ENCODE results near the gene DLEC1. TPM values are rescaled to one million over a fixed set of nuclear protein-coding genes. Genes with fewer than 3 reads are reported as not detected.

The DLEC1 gene
- polyA plus RNA-seq, 2 of the 4 experiments (the other 2 are of a cell fraction): 0.10 TPM; not detected in 1

GRCh38 chr3:38088126-38089078 is 49.4 kb downstream of the DLEC1 start:
- Histone ChIP-seq H3K9me3 (no peaks in the 10 kb centered on the region), H3K4me1 (no peaks in the 10 kb centered on the region), H3K27ac (no peak overlapping the region), H3K4me3 (no peak overlapping the region), H3K4me2 (no peak overlapping the region)
- FAIRE-seq: no peak
- no peak for DNase-seq (ENCODE audit: low read depth in 1 of 2, low spot score in 1 of 2)
- ChIA-PET CTCF (interaction anchor here (1.1 kb wide), 1 partner anchor 903 kb away, joined by 3 read pairs; no protein-coding TSS in a partner anchor), POLR2A (no interaction called here)
- TF ChIP-seq, protein P1, sequence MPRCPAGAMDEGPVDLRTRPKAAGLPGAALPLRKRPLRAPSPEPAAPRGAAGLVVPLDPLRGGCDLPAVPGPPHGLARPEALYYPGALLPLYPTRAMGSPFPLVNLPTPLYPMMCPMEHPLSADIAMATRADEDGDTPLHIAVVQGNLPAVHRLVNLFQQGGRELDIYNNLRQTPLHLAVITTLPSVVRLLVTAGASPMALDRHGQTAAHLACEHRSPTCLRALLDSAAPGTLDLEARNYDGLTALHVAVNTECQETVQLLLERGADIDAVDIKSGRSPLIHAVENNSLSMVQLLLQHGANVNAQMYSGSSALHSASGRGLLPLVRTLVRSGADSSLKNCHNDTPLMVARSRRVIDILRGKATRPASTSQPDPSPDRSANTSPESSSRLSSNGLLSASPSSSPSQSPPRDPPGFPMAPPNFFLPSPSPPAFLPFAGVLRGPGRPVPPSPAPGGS (IDR thresholded peaks at IDR 0.05): no peak
- TF ChIP-seq FOXS1 (CRISPR knock-in tag; IDR thresholded peaks at IDR 0.05) (no peak), HOXB5 (CRISPR knock-in tag; IDR thresholded peaks at IDR 0.05) (no peak), RARB (CRISPR knock-in tag; IDR thresholded peaks at IDR 0.05) (no peak), TP53 (CRISPR knock-in tag; IDR thresholded peaks at IDR 0.05) (no peak), CHD4 (IDR thresholded peaks at IDR 0.05; ENCODE audit: borderline replicate concordance) (no peak), MYC (IDR thresholded peaks at IDR 0.05; ENCODE audit: borderline replicate concordance, low read length) (no peak), PHF8 (IDR thresholded peaks at IDR 0.05; ENCODE audit: borderline replicate concordance, low read depth) (no peak), FOSB (CRISPR knock-in tag; IDR thresholded peaks at IDR 0.05) (no peak)
- TF ChIP-seq, protein P2, sequence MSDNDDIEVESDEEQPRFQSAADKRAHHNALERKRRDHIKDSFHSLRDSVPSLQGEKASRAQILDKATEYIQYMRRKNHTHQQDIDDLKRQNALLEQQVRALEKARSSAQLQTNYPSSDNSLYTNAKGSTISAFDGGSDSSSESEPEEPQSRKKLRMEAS (IDR thresholded peaks at IDR 0.05): no peak
- ATAC-seq: no peak
- WGBS (ENCODE audit: missing lambda C conversion rate): 80% methylated on average over 11 of the region's 11 CpGs

- ChIA-PET POLR2A (no interaction called here), CTCF (interaction anchor here (1.1 kb wide), 1 partner anchor 903 kb away, joined by 3 read pairs; no protein-coding TSS in a partner anchor)
- H3K4me2 ChIP-seq: no peak overlapping the region
- no peak overlapping the region for H3K27ac ChIP-seq
- WGBS (ENCODE audit: missing lambda C conversion rate): 54% methylated on average over 2 of the region's 2 CpGs
- TF ChIP-seq HOXA7 (CRISPR knock-in tag; IDR thresholded peaks at IDR 0.05): no peak
- FAIRE-seq (no peak), ATAC-seq (no peak), DNase-seq (ENCODE audit: low read depth in 1 of 2, low spot score in 1 of 2) (no peak)
- no peaks in the 10 kb centered on the region for H3K4me1 ChIP-seq
- H3K4me3 ChIP-seq: no peak overlapping the region
- no peaks in the 10 kb centered on the region for H3K9me3 ChIP-seq
Observed at GRCh38 chr3:38089163-38089562, 50.2 kb downstream of the DLEC1 start.

- no peak for ATAC-seq
- no peak overlapping the region for H3K27ac ChIP-seq
- POLR2A ChIA-PET: no interaction called here
- no peak for DNase-seq (ENCODE audit: low read depth in 1 of 2, low spot score in 1 of 2)
- no peaks in the 10 kb centered on the region for H3K4me1 ChIP-seq
- CTCF ChIA-PET: no interaction called here
- H3K9me3 ChIP-seq: no peaks in the 10 kb centered on the region
- H3K4me3 ChIP-seq: no peak overlapping the region
- TF ChIP-seq ZNF302 (CRISPR knock-in tag; IDR thresholded peaks at IDR 0.05) (no peak), FOSL2 (IDR thresholded peaks at IDR 0.05) (no peak), FOSL2 (CRISPR knock-in tag; IDR thresholded peaks at IDR 0.05) (no peak), RCOR1 (IDR thresholded peaks at IDR 0.05; ENCODE audit: low read depth, low read length) (no peak), PHF8 (IDR thresholded peaks at IDR 0.05; ENCODE audit: borderline replicate concordance, low read depth) (no peak), MAFK (IDR thresholded peaks at IDR 0.05; ENCODE audit: partially characterized antibody) (peak; percentile 83)
- TF ChIP-seq, protein P3, sequence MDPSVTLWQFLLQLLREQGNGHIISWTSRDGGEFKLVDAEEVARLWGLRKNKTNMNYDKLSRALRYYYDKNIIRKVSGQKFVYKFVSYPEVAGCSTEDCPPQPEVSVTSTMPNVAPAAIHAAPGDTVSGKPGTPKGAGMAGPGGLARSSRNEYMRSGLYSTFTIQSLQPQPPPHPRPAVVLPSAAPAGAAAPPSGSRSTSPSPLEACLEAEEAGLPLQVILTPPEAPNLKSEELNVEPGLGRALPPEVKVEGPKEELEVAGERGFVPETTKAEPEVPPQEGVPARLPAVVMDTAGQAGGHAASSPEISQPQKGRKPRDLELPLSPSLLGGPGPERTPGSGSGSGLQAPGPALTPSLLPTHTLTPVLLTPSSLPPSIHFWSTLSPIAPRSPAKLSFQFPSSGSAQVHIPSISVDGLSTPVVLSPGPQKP (IDR thresholded peaks at IDR 0.05; ENCODE audit: low read depth, low read length): no peak
- TF ChIP-seq, protein P4, sequence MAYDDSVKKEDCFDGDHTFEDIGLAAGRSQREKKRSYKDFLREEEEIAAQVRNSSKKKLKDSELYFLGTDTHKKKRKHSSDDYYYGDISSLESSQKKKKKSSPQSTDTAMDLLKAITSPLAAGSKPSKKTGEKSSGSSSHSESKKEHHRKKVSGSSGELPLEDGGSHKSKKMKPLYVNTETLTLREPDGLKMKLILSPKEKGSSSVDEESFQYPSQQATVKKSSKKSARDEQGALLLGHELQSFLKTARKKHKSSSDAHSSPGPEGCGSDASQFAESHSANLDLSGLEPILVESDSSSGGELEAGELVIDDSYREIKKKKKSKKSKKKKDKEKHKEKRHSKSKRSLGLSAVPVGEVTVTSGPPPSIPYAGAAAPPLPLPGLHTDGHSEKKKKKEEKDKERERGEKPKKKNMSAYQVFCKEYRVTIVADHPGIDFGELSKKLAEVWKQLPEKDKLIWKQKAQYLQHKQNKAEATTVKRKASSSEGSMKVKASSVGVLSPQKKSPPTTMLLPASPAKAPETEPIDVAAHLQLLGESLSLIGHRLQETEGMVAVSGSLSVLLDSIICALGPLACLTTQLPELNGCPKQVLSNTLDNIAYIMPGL (CRISPR knock-in tag; IDR thresholded peaks at IDR 0.05; ENCODE audit: borderline replicate concordance): no peak
- no peak for FAIRE-seq
- 36% methylated on average over 3 of the region's 3 CpGs for WGBS (ENCODE audit: missing lambda C conversion rate)
- no peak overlapping the region for H3K4me2 ChIP-seq
Observed at GRCh38 chr3:38090453-38090852, 51.4 kb downstream of the DLEC1 start.

Data from A549 (cell line).